Large intestine (tissue), 3 donors: Measurements from ENCODE around the gene PLLP. TPM values are rescaled to one million over a fixed set of nuclear protein-coding genes. Genes with fewer than 3 reads are reported as not detected.

Source experiments
- DNase-seq, 2 donors: peaks; one replicate each; pipeline versions ENCODE4 v3.0.0 to v3.0.0-alpha.2; 2013
- H3K27ac ChIP-seq: one replicate; pipeline ENCODE4 v1.5.1; 2013; ENCODE audit warnings: low read length
- H3K27me3 ChIP-seq: 2 replicates; pipeline ENCODE4 v1.6.1; 2013; ENCODE audit warnings: low read length; ENCODE audit not compliant: control insufficient read depth, insufficient read depth
- H3K36me3 ChIP-seq: 2 replicates; pipeline ENCODE4 v1.6.1; 2013; ENCODE audit warnings: low read length; ENCODE audit not compliant: control insufficient read depth, insufficient read depth
- H3K4me1 ChIP-seq: one replicate; pipeline ENCODE4 v1.6.1; 2013; ENCODE audit warnings: low read length; ENCODE audit not compliant: control insufficient read depth, insufficient read depth
- H3K4me3 ChIP-seq: one replicate; pipeline ENCODE4 v1.5.1; 2013; ENCODE audit warnings: low read length
- H3K9me3 ChIP-seq: one replicate; pipeline ENCODE4 v1.6.1; 2013; ENCODE audit warnings: mild to moderate bottlenecking, low read depth, low read length, moderate library complexity; ENCODE audit not compliant: control insufficient read depth
- WGBS: methylation state at CpG from one replicate; pipeline ENCODE4 v1.1.5; 2013; ENCODE audit warnings: low lambda C conversion rate; ENCODE audit not compliant: insufficient coverage; 5-methylcytosine and 5-hydroxymethylcytosine counted together
- polyA plus RNA-seq: library from polyadenylated mRNA; unstranded; fragments of 120-200 nt; gene quantifications from one replicate; pipeline ENCODE4 v1.2.1, GENCODE V29; 2013

Gene PLLP
- polyA plus RNA-seq, 1 donor, result 117 TPM

DNA sequence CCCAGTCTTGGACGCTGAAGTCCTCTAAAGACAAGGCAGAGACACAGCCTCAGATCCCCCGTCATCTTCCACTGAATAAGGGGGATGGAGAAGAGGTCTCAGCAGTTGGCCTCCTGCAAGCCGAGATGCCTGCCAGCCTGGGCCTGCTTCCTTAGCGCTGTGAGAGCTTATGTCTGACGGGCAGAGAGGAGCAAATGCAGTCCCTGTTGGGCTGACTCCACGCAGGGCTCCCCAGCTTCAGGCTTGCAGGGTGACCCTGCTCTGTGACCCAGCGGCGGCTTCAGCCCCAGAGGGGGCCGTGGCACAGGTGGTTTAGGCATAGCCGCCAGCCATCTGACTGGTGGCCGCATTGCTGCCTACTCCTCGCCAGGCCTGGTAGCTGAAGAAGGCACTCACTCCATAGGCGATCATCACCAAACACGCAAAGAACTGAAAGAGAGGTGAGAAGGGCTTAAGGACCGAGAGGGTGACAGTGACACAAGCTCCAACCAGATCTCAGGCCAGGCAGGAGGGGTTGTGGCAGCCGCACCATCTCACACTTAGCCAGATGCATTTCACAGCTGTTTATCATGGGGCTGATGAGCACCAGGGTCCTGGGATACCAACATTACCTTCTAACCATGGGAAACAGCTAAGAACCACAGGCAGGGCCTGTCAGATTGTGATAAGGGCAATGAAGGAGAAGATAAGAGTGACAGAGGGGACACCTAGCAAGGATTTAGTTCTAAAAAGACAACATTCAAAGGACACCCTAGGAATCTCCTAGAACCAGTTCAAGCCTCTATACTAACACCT is 27.7 kb downstream of the PLLP start:
- no peak overlapping the region for H3K27ac ChIP-seq
- WGBS, result no CpG with 5 or more reads among the region's 16 CpGs
- DNase-seq, result no peak
- H3K4me3 ChIP-seq, result no peak overlapping the region
- H3K4me1 ChIP-seq, result peaks cover 25% of the 10 kb centered on the region
- peaks cover 77% of the 10 kb centered on the region for H3K36me3 ChIP-seq
- H3K9me3 ChIP-seq, result no peaks in the 10 kb centered on the region
- H3K27me3 ChIP-seq, result no peaks in the 10 kb centered on the region

DNA sequence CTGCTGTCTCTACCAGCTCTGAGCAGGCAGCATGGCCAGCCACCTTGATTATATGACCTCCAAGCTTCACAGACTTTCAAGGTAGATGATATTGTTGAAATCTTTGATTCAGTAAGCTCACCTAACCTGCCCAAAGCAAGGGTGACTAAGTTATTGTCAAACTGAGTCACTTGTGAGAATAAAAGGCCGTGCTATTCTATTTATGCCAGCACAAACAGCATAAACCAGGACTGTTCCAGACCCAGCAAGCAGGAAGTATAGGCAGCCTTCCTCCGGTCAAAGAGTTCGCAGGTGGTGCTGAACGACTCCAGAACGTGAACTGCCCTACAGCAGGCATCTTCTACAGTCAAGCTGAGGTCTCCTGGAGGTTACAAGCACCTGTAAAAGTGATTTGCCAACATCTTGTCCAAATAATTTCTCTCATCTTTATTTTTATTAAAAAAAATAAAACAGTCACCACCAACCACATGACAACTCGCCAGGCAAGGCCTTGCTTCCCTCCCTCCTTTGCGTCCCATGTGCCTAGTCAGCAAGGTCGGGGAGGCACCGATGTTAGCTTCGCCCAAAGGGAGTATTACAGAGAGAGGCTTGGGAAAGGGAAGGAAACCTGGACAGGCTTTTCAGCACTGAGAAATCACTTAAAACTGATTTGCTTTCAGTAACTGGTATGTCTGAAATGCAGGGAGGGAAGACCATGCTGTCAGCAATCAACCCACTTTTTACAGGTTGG is 28.6 kb downstream of the PLLP start:
- Histone ChIP-seq H3K27me3 (no peaks in the 10 kb centered on the region), H3K4me3 (no peak overlapping the region), H3K27ac (peak overlapping the region; percentile 3), H3K36me3 (peaks cover 80% of the 10 kb centered on the region), H3K9me3 (no peaks in the 10 kb centered on the region), H3K4me1 (peaks cover 27% of the 10 kb centered on the region)
- no peak for DNase-seq
- WGBS, result 80% methylated on average over 1 of the region's 10 CpGs

DNA sequence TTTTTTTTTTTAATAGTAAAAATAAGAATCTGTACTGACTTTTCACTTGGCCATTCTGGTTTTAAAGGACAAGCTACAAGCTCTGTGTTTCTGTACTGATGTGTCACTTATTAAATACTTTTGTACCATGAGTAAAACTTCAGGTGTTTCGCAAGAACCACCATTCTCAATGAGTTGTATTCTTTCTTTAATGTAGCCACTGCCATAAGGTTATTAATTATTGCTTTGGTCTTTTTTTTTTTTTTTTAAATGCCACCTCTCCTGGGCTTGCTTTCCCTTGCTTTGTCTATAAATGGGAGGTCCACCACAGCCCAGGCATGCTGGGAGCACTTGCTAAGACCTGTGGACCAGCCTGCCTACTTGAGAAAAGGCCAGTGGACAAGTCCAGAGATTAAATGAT is 31.0 kb downstream of the PLLP start:
- H3K4me1 ChIP-seq, result peaks cover 21% of the 10 kb centered on the region
- peak overlapping the region; percentile 68 for H3K27ac ChIP-seq
- no peaks in the 10 kb centered on the region for H3K27me3 ChIP-seq
- no peak overlapping the region for H3K4me3 ChIP-seq
- H3K36me3 ChIP-seq, result peaks cover 86% of the 10 kb centered on the region
- H3K9me3 ChIP-seq, result no peaks in the 10 kb centered on the region
- 83% methylated on average over 1 of the region's 1 CpG for WGBS
- DNase-seq, result peak in 1 of 2 donors; percentile 71

DNA sequence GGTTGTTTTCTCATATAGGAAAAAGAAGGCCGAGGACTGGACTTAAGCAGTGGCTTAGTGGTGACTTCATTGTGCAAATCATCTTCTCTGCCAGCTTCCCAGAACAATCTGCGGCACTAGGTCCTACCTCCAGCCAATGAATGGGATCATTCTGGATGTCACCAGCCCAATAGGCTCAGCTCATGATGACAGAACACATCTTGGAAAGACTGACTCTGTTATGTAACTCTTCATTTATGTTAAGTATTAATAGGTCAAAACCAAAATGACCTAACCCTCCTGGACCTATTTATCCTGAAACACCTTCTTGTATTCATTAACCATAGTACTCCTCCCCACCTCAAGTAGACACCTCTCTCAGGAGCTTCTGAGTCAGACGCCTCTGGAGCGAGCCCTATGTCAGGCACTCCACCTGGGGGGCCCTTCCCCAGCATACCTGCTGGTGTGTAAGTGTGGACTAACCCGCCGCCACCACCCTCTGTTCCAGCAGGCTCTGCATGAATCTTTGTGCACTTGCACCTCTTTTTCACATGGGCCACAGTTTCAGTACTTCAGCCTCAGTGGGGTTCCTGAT is 32.2 kb downstream of the PLLP start:
- WGBS, result no CpG with 5 or more reads among the region's 6 CpGs
- Histone ChIP-seq H3K9me3 (no peaks in the 10 kb centered on the region), H3K4me3 (no peak overlapping the region), H3K4me1 (peaks cover 17% of the 10 kb centered on the region), H3K36me3 (peaks cover 84% of the 10 kb centered on the region), H3K27ac (peak overlapping the region; percentile 68), H3K27me3 (no peaks in the 10 kb centered on the region)
- DNase-seq, result peak; percentile 72 to 85

DNA sequence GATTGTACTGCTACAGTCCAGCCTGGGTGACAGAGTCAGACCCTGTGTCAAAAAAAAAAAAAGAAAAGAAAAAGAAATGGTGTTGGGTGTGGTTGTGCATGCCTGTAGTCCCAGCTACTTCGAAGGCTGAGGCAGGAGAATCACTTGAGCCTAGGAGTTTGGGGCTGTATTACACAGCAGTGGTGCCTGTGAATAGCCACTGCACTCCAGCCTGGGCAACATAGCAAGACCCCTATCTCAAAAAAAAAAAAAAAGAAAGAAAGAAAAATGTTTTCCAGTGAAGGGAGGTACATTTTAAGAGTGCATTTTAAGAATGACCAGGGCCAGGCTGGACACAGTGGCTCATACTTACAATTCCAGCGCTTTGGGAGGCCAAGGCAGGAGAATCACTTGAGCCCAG is 33.1 kb downstream of the PLLP start:
- WGBS, result no CpG with 5 or more reads among the region's 2 CpGs
- H3K9me3 ChIP-seq, result no peaks in the 10 kb centered on the region
- peak overlapping the region; percentile 40 for H3K27ac ChIP-seq
- H3K27me3 ChIP-seq, result no peaks in the 10 kb centered on the region
- peaks cover 78% of the 10 kb centered on the region for H3K36me3 ChIP-seq
- no peak for DNase-seq
- H3K4me1 ChIP-seq, result peaks cover 17% of the 10 kb centered on the region
- no peak overlapping the region for H3K4me3 ChIP-seq

DNA sequence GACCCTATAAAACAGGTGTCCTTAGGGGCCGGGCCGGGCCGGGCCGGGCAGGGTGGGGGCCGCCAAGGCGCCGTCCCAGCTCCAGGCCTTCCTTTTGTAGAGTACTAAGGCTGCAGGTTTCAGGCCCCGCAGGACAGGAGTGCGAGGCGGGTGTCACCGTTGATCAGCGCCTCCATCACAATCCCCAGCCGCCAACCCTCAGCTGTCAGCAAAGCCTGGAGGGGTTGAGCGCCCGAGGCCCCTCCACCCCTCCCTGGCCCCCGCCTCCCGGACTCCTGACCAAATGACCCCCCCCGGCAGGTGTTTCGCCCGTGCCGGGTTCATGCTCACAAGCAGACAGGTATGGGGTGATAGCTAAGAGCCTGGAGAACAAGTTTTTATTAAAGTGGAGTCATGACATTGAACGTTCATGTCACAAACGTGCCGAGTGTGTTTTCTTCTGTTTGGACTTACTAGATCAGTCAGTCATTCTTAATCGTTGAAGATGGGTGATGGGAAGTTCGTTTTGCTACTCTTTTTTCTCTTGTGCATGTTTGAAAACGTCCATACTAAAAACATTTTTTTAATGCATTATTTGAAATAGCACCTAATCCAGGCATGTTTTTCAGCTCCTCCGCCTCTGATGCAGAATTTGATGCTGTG is 38.9 kb downstream of the PLLP start:
- no peak for DNase-seq
- Histone ChIP-seq H3K4me1 (peaks cover 9% of the 10 kb centered on the region), H3K27ac (peak overlapping the region; percentile 96), H3K4me3 (peak overlapping the region; percentile 81), H3K9me3 (no peaks in the 10 kb centered on the region), H3K27me3 (no peaks in the 10 kb centered on the region), H3K36me3 (peaks cover 32% of the 10 kb centered on the region)
- whole genome bisulfite sequencing, result 20% methylated on average over 4 of the region's 28 CpGs

DNA sequence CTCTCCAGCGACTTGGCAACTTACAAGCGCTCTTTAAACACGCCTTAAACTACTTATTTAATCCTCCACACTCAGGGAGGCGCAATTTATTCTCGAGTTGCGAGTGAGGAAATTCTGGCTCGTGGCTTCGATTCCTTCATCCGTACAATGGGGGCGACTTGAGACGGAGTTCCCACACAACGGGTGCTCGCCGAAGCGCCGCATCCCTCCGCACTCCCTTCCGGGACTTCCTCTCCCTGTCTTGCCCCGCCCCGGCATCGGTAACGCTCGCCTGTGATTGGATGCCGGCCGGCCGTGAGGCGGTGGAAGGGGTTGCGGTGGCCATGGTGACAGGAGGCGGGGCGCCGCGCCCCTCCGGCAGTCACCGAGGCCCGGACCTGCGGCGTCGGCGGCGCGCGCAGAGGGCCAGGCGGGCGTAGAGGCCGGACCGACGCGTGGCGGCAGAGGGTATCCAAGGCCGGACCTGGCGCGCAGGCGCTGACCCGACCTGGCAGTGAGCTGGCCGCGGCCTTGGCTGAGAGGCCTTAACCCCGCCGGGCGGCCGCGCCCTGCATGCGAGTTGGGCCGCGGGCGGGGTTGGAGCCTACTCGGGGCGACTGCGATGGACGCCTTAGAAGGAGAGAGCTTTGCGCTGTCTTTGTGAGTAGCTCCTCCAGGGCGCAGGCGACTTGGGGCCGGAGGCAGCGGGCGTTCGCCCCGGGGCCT is 39.6 kb downstream of the PLLP start, which contains the start of gene ARL2BP:
TSS of gene ARL2BP (plus strand) at position 493 of the 705 bp plus-strand sequence. CDS start at position 602, 109 bp downstream.
- H3K27ac ChIP-seq, result peak within 1 kb of the TSS; percentile 96
- no peaks in the 10 kb centered on the region for H3K27me3 ChIP-seq
- WGBS, result no CpG with 5 or more reads among the region's 77 CpGs
- peaks cover 9% of the 10 kb centered on the region for H3K4me1 ChIP-seq
- H3K4me3 ChIP-seq, result peak within 1 kb of the TSS; percentile 81
- no peaks in the 10 kb centered on the region for H3K9me3 ChIP-seq
- DNase-seq, result peak; percentile 98 to 99
- H3K36me3 ChIP-seq, result peaks cover 27% of the 10 kb centered on the region

DNA sequence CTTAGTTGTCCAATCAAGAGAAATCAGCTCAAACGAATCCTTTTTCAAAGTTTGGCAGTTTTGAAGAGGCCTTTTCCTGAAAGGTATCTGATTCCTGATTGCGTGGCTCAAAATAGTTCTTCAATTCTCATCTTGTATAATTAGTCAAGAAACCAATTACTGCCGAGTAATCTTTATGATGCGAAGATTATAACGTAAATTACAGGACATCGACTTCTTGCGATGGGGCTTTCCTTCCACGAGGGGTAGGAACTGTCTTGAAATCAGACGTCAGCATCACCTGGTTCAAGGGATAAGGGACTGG is 40.1 kb downstream of the PLLP start:
- Histone ChIP-seq H3K9me3 (no peaks in the 10 kb centered on the region), H3K27ac (peak overlapping the region; percentile 76), H3K27me3 (no peaks in the 10 kb centered on the region), H3K4me1 (peaks cover 9% of the 10 kb centered on the region), H3K4me3 (peak overlapping the region; percentile 46), H3K36me3 (peaks cover 22% of the 10 kb centered on the region)
- WGBS, result 0% methylated on average over 1 of the region's 9 CpGs
- DNase-seq, result peak in 1 of 2 donors; percentile 42

DNA sequence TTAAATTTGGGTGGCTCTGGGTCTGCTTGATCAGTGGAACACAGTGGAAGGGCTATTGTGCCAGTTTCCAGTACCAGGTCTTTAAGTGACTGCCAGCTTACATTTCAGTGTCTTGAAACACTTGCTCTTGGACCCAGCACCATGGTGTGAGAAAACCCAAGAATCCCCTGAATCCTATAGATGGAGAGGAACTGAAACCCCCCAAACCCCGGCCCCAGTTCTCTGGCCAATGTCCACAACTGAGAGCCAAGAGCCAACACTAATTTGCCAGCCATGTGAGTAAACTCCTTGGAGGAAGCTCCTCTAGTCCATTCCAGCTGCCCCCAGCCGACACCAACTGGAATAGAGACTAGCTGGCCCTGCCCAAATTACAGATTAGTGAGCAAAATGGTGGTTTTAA is 41.8 kb downstream of the PLLP start:
- peaks cover 12% of the 10 kb centered on the region for H3K4me1 ChIP-seq
- no peak for DNase-seq
- no peak overlapping the region for H3K4me3 ChIP-seq
- WGBS, result no CpG with 5 or more reads among the region's 2 CpGs
- H3K36me3 ChIP-seq, result peaks cover 16% of the 10 kb centered on the region
- no peaks in the 10 kb centered on the region for H3K27me3 ChIP-seq
- H3K9me3 ChIP-seq, result no peaks in the 10 kb centered on the region
- no peak overlapping the region for H3K27ac ChIP-seq

DNA sequence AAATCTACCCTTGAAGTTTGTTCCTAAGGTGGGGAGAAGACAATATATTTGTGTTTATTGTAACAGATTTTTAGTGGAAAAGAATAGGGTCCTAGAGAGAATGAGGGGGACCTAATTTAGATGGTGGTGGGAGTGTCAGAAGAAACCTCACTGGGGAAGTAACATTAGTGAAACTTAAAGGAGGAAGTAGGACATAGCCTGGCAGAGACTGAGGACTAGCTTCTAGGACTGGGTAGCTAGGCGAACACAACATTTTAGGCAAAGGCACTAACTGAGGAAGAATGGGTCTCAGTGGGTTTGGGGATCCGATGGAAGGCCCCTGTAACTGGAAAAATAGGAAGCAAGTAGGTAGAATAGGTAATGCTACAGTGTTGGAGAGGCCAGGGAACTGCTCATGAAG is 43.6 kb downstream of the PLLP start:
- no peak for DNase-seq
- Histone ChIP-seq H3K27ac (no peak overlapping the region), H3K4me1 (peaks cover 7% of the 10 kb centered on the region), H3K27me3 (no peaks in the 10 kb centered on the region), H3K36me3 (peaks cover 21% of the 10 kb centered on the region), H3K9me3 (no peaks in the 10 kb centered on the region), H3K4me3 (no peak overlapping the region)
- no CpG with 5 or more reads among the region's 2 CpGs for WGBS
